GM19239 (cell line): ENCODE data around the gene SFXN1.
A peak's percentile ranks its signal among the peaks of the same experiment; 100 is the strongest.
"Not testable (repeated sequence)": the region's sequence is repeated elsewhere in the genome, so short reads cannot be mapped to it uniquely, and the experiment has no call there.

Experiments
- DNase-seq: peaks from one replicate; pipeline ENCODE4 v3.0.0; 2011; ENCODE audit warnings: low spot score; ENCODE audit not compliant: insufficient read length
- FAIRE-seq: peaks from 2 replicates; lab custom pipeline; 2011; peaks lifted over from hg19 to GRCh38; lab: Jason Lieb, UNC

SFXN1 gene

DNA sequence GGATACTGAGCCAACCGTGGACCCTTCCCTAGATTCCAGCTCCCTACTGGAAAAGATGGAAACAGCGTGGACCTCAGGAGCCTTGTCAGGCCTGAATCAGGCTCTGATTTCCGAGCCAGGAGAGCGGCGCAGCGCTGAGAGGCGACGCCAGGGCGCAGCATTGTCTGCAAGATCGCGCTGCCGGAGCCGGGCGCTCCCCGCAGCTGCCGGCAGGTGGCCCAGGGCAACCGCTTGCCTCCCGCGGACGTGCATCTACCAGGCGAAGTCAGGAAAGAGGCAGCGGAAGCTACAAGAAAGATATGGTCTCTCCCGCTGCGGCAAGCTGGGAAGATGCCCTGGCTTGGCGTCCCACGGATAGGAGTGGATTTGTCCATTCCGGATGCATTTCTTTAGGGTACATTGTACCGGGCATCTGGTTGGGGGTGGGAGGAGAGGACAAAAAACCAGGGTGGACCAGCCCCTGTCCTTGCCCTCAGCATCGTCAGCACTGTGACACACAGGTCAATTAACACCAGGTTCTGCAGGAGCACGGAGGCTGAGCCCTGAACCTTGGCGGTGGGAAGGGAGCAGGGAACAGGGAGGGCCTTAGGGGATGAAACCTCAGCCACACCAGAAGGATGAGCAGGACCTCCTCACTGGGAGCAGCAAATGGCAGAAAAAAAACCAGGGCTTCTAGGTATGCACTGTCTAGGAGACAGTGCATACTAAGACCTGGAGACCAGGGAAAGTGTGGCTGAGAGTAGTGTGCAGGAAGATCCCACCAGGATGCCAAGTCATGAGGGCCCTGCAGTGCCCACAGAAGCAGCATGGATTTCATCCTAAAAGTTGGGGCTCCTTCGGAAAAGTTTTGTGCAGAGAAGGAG, 55.9 kb downstream of the SFXN1 start:
- peak; percentile 70 for DNase-seq
- peak; percentile 75 for FAIRE-seq

DNA sequence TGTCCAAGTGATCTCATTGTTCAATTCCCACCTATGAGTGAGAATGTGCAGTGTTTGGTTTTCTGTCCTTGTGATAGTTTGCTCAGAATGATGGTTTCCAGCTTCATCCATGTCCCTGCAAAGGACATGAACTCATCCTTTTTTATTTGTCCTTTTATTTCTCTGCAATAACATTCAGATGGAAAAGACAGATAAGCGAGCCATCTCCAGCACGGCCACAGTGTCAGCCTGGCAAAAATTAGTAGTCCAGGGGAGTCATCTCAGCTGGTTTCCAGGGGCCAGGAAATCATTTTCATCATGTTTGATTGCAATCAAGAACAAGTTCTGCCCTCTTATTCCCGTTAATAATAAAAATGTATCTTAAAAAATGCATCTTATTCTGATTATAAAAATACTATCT, 57.0 kb downstream of the SFXN1 start:
- DNase-seq, FAIRE-seq: not testable (repeated sequence)

DNA sequence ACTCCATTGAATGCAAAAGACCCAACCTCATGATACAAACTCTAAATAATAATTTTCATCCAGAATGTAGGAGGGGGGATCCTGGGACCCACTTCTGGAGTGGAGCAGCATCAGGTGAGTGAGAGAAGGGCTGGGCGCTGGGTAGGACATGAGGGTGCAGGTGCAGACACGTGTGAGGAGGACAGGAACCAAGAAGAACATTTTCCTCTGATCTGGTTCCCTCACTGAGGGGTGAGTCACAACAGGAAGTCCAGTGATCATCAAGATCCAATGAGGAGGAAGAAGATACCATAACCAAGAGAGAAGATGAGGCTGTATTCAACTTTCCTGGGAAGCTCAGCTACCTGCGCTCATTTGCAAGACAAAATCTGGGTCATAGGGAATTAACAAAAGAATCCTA, 57.4 kb downstream of the SFXN1 start:
- FAIRE-seq (no peak), DNase-seq (no peak)

DNA sequence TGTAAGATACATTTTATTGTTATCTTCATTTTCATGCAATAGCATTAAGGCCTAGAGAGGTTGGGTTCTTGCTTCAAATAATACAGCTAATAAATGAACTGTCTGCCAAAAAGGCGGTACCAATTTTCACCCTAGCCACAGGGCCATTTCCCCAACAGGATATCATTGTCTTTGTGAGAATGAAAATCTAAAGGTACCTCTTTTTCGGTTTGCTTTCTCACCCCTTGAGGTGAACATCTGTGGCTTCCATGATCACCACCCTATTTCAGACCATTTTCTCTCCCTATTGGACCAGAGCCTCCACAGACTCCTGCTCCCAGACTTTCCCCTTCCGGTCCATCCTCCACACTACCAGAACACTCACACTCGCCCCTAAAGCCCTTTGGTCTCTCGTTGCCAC, 60.2 kb downstream of the SFXN1 start:
- DNase-seq (no peak), FAIRE-seq (no peak)

DNA sequence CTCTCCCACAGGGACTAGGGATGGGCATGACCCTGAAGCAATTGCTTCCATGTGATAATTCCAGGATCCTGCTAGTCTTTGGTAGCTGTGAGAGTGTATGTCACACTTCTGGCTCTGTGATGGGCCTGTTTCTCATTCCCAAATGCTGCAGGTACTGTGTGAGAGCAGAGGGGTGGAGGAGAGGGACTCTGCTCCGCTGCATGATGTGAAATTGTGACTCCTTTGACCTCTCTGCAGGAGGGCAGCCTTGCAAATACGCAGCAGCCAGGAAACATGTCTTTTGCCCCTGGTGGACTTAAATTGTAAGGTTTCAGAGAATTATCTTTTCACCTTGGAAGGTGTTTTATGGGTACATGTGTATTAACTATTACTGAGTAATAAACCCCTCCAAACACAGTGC, 61.6 kb downstream of the SFXN1 start:
- DNase-seq (no peak), FAIRE-seq (no peak)

DNA sequence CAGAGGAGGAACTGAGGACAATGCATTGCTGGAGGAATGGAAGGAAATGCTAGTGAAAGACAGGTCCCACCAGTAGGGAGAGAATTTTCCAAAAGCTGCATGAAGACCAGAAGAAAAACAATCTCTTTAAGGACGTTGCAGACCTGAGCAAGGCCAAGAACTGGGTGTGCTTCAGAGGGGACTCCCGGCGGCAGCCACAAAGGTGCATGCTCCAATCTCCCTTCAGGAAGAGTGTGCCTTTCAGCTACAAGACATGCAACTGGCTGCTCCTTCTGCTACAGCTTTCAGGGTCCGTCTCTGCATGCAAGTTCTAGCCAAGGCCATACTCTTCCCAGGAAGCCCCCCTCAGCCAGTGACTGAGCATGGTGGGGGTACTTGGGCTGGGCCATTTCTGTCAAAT, 62.9 kb downstream of the SFXN1 start:
- DNase-seq (no peak), FAIRE-seq (no peak)

DNA sequence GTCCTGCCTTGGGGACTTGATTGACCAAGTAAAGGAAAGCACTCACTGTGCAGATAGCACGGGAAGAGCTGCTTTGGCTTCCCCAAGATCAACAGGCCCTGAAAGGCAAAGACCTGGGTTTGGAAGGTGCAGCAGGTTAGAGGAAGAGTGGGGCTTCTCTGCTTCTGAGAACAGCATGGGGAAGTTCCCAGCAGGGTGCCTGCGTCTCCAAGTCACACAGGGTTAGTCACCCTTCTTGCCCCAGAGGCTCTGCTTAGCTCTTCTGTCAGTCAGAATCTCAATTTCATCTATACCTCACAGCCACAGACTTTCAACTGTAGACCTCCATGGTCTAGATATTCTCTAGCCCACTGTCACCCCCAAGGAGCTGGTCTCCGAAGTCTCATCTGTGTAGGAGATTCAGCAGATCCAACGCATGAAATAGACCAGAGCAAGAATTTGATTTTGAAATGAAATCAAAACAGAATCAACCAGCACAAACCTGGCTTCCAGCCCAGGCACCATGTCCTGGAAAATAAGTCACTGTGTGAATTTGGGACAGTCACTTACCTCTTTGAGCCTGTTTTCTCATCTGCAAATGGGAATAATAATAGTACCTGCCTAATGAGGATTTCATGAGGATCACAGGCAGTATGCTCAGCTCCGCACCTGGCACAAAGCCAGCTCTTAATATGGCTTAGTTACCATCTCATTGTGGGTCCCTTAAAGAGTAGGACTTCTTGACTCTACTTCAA, 64.0 kb downstream of the SFXN1 start:
- no peak for DNase-seq

DNA sequence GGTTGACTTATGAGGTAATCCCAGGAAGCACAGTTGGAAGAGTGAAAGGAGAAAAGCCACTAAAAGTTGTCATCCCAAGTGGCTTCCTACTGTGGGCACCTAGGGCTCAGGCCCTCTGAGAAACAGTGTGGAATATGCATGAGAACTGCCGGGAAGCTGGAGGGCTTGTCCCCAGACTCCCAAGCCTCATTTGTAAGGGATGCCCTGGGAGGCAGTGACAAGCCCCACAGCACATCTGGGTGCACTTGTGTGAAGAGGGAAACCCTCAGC, 64.5 kb downstream of the SFXN1 start:
- FAIRE-seq (no peak), DNase-seq (no peak)

More for the DNA sequence above, 64.0 kb downstream of the SFXN1 start:
- no peak for FAIRE-seq

DNA sequence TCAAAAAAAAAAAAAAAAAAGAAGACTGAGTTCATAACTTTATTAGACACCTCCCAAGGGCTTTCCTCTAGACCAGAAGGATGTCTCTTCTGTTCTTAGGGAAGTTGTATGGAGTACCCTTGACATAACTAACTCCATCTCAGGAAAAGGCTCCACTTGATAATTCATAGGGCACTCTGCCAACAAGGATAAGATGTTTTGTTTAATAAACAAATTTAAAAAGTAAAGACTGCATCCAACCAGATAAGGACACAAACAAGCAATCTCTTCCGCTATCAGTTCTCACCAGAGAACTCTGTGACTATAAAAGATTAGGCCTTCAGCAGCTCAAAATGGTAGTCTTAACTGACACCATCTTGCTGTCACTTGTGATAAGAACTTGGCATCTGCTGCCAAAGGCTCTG, 65.8 kb downstream of the SFXN1 start:
- FAIRE-seq (no peak), DNase-seq (no peak)

DNA sequence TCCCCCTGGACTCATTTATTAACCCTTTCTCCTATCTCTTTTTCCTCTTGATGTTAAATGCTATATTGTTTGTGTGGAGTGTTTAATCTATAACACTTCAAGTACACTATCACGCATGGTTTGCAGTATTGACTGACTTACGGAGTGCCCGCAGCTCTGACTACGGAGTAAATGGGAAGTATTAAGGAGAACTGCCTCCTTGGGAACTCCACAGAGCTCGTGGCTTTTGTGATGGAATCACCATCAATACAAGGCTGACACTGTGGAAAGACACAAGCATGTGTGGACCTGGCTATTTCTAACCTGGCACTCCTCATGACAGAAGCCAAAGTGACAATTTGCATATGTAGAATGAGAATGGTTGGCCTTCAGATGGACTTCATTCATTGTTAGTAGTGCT, 66.2 kb downstream of the SFXN1 start:
- no peak for DNase-seq
- FAIRE-seq: no peak

DNA sequence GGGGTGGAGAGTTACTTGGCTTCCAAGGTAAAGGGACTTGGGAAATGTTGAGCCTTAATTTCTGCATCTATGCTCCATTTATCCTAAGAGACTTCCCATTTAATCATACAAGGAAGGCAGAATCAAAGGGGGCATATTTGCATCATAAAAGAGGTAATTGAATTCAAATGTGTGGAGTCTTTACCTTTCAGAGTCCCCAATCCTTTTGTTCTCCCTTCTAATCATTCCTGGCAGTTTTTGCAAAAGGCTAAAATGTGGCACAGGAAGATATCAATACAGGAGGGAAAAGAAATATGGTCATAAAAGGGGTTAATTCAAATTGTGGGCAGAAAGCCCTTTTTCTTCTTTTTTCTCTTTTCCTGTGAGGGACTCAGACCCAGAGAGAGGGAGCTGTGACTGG, 69.5 kb downstream of the SFXN1 start:
- DNase-seq: no peak
- FAIRE-seq: no peak

DNA sequence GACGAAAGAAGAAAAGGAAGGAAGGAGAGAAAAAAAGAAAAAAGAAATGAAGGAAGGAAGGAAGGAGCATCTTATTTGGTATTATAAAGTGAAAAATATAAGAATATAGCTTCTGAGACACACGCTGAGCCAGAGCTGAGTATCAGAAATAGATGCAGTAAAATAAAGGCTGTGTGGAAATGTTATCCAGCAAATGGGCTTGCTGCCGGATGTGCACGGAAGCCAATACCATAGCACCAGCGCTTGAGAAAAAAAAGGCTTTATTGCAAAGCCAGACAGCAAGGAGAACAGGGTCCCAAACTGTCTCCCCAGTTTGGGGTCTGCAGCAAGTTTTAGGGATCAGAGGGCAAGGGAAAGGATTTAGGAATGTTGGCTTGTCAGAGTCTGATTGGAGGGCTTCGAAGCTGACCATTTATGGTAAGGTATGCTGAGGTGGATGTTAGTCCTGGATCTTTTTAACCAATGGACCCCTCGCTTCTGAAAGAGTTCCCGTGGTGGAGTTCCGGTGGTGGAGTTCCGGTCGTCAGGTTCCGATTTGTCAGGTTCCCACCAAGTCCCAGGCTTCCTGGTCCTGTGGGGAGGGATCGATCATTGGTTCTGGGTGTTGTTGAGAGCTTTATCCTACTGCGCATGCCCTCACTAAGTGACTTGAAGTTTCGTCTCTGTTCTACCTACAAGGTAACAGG, 70.4 kb downstream of the SFXN1 start:
- FAIRE-seq: no peak
- no peak for DNase-seq

DNA sequence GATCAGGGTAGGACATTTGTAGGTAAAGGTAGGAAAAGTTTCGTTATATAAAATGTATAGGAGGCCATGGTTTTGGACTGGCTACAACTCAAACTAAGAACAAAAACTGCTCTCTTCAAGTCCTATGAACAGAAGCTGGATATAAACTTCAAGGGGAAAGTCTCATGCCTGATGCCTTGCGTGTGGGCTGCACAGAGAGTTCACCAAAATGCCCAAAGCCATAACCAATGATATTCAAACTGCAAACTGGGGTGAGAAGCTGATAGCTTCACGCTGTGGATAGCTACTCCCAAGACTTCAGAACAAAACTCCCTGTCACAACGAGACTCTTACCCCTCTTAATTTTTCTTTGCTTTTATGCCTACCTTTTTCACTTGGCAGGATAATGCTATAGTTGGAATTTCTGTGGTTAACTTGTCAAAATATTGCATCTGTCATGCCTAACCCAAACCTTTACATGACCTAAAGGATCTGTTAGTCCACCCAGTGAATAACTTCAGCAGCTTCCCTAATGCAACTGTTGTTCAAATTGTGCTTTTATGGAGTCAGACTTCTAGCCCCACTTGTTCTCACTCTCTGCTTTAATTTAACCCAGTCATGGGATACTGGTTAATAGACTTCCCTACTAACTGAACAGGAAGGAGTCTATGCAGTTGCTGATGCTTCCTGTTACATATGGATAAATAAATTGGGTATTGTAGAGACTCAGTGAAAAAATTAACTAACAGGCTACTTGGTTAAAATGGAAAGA, 71.9 kb downstream of the SFXN1 start:
- DNase-seq (no peak), FAIRE-seq (no peak)

DNA sequence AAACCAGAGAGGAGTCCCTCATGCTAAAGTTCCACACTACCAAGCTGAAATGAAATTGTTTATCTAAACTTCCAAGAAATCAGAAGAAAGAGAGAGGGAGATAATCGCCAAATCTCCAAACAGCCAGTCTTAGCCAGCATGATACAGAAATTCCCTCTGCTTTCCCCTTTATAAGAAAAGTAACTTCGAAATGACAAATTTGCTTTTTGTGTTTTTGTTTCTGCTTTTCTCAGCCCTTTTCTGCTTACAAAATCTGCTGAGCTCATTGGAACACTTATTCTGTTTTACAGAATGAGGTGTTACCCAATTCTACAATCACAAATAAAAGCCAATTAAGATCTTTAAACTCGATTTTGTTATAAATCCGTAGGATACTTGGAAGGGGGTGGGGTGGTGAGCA, 72.9 kb downstream of the SFXN1 start:
- no peak for FAIRE-seq

DNA sequence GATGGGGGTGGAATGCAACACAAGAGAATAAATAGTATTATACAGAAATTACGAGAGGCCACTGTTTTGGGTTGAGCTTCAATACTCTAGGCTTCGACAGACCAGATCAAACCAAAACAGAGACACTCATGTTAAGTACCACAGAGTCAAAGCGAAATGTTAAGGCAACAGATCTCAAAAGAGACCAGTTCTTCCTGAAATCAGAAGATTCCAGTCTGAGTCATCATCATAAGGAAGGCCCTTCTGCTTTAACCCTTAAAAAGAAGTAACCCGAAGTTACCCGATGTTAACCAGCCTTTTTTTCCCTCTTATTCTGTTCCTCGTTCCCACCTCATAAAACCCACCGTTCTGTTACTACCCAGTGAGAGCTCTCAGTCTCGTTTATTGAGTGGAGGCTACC, 75.9 kb downstream of the SFXN1 start:
- FAIRE-seq (no peak), DNase-seq (no peak)

More for the DNA sequence above, 72.9 kb downstream of the SFXN1 start:
- no peak for DNase-seq

DNA sequence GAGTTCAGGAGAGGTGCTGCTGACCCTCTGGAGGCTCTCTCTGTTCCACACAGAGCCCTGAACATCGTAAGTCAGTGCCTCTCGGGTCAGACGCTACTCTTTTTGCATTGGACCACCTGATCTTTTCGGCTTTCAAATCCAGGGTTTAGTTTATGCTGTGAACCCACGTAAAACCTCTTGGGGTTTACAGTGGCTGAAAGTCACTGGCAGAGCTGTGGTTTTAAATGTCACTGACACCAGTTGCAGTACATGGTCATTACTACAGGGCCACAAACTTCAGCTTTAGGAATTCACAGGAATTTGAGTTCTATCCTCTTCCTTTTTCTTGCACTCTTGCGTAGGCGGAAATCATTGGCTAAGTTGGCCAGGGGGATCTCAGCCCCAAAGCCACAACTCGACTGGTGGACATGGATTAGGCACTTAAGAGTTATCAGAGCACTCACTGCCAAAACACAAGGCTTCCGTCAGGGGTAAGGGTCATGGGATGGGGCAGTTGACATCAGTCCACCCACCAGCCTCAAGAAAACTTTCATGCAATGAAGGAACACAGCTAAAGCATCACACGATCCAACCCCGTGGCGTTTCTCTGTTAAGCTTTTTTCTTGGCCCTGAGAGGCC, 76.9 kb downstream of the SFXN1 start:
- DNase-seq (no peak), FAIRE-seq (no peak)

DNA sequence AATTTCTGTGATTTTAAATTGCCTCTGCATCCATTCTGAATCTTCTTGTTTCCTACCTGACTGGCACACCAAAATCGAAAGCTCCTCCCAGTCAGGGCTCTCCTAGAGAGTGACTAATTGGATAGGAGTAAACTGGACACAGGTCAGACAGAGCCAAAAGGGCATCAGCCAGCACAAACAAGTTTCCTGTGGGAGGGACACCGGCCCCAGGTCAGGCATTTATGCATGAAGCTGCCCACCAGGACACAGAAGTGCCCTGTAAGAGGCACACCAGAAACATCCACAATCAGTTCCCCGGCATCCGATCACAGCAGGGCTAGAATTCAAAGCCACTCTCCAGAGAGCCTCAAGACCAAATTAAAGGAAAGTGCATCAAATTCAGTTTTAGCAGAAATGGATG, 78.4 kb downstream of the SFXN1 start:
- DNase-seq (no peak), FAIRE-seq (no peak)

DNA sequence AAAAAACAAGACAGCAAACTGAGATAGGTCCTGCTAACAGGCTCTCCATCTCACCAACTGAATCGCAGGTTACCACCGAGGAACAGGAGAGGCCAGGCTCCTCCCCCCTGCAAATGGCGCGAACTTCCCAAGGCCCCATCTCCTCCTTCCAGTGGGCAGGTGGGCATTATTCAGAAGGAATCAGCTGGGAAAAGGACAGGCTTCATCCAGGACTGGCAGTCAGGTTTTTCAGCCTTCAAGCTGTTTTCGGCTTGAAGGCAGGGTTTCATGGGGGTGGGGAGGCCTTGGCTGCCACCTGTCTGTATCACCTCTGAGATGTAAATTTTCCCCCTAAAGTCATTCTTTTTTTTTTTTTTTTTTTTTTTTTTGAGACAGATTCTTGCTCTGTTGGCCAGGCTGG, 79.4 kb downstream of the SFXN1 start:
- FAIRE-seq (no peak), DNase-seq (no peak)

DNA sequence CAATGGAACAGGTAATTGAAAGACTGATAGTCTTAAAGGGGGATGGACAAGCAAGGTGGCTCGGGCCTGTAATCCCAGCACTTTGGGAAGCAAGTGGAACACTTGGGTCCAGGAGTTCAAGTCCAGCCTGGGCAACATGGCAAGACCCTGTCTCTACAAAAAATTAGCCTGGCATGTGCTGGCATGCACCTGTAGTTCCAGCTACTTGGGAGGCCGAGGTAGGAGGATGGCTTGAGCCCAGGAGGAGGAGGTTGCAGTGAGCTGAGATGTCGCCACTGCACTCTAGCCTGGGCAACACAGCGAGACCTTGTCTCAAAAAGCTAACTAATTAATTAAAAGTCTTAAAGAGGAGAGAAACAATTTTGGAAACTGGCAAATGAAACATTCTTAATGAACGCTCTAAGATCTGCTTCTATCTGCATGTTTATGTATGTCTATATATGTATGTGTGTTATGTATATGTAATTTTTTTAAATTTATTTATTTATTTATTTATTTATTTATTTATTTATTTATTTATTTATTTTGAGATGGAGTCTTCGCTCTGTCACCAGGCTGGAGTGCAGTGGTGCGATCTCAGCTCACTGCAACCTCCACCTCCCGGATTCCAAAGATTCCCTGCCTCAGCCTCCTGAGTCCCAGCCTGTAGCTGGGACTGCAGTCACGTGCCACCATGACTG, 80.6 kb downstream of the SFXN1 start:
- FAIRE-seq (no peak), DNase-seq (no peak)

DNA sequence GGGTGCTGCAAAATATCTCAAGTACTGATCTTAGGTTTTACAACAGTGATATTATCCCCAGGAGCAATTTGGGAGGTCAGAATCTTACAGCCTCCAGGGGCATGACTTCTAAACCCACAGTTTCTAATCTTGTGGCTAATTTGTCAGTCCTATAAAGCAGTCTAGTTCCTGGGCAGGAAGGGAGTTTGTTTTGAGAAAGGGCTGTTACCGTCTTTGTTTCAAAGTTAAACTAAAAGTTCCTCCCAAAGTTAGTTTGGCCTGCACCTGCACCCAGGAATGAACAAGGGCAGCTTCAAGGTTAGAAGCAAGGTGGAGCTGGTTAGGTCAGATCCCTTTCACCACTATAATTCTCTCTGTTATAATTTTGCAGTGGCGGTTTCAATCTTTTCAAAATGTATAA, 81.7 kb downstream of the SFXN1 start:
- FAIRE-seq (no peak), DNase-seq (no peak)
